Measurements from ENCODE around the gene DACT3. TPM values are rescaled to one million over a fixed set of nuclear protein-coding genes. Genes with fewer than 3 reads are reported as not detected.

DACT3 gene
- 0.14 and 1.2 TPM in 2 replicates for total RNA-seq

GRCh38 chr19:46661020-46661731, at the start of gene DACT3:
TSS of gene DACT3 (minus strand) at chr19:46661182. CDS start at chr19:46661064, 118 bp downstream.

GRCh38 chr19:46635920-46636761, 24.8 kb downstream of the DACT3 start, which contains the start of gene GNG8:
TSS of gene GNG8 (minus strand) at chr19:46636202. CDS start at chr19:46634682, 1,520 bp downstream.

GRCh38 chr19:46624958-46625661, 35.9 kb downstream of the DACT3 start, which contains the start of gene PTGIR:
TSS of gene PTGIR (minus strand) at chr19:46625089. CDS start at chr19:46624225, 864 bp downstream.

GRCh38 chr19:46601318-46602224, 59.4 kb downstream of the DACT3 start, which contains the start of gene CALM3:
TSS of gene CALM3 (plus strand) at chr19:46601330. CDS start at chr19:46601435, 105 bp downstream.

Small RNA genes lying within 50 kb of the gene (small RNA-seq; reads per million reads assigned to genes)
- gene MIR320E (0.28 reads per million), gene RN7SL364P (not detected)

Other genes starting within 250 kb of the DACT3 start
- gene CCDC8, start 247.6 kb downstream of the DACT3 start, total RNA-seq = 0.13 and 0.36 TPM in 2 replicates
- gene PNMA8C, start 232.2 kb downstream of the DACT3 start, total RNA-seq = 0.07 TPM in 1 of 2 replicates, not detected in the other
- gene PNMA8A, start 189.6 kb downstream of the DACT3 start, total RNA-seq = 1.9 and 7.3 TPM in 2 replicates
- 0.13 and 0.14 TPM in 2 replicates for gene PNMA8B, start 165.3 kb downstream of the DACT3 start, total RNA-seq
- 263 and 299 TPM in 2 replicates for gene CALM3, start 59.9 kb downstream of the DACT3 start, total RNA-seq
- gene PTGIR, start 36.1 kb downstream of the DACT3 start, total RNA-seq = 0.86 and 3.7 TPM in 2 replicates
- gene GNG8, start 25.0 kb downstream of the DACT3 start, total RNA-seq = not detected in 2 replicates
- gene PRKD2, start 55.9 kb upstream of the DACT3 start, total RNA-seq = 31.7 and 33.1 TPM in 2 replicates
- gene FKRP, start 84.9 kb upstream of the DACT3 start, total RNA-seq = 18.2 and 20.4 TPM in 2 replicates
- gene STRN4, start 85.3 kb upstream of the DACT3 start, total RNA-seq = 67.9 and 69.9 TPM in 2 replicates
- 63.4 and 77.5 TPM in 2 replicates for gene SLC1A5, start 127.4 kb upstream of the DACT3 start, total RNA-seq
- gene AP2S1, start 189.7 kb upstream of the DACT3 start, total RNA-seq = 179 and 185 TPM in 2 replicates
- 34.2 and 39.7 TPM in 2 replicates for gene ARHGAP35, start 199.8 kb upstream of the DACT3 start, total RNA-seq

Measured in thoracic aorta endothelial cell (primary cell).